OCI-LY3 (cell line): ENCODE measurements around the gene NLRX1.
"Not testable (repeated sequence)": the region's sequence is repeated elsewhere in the genome, so short reads cannot be mapped to it uniquely, and the experiment has no call there.

Experiments used
- H2AFZ ChIP-seq: fragments of 200-600, 300-600 bp; shearing (Covaris generic); 2 replicates; pipeline ENCODE4 v1.6.0; 2014; ENCODE audit warnings: antibody characterized with exemption, low read depth, low read length
- H3K27ac ChIP-seq: fragments of 200-600, 300-600 bp; sonication (generic); 2 replicates; pipeline ENCODE4 v1.5.1; 2014; ENCODE audit warnings: mild to moderate bottlenecking, low read length, moderate library complexity, mixed read lengths
- H3K27me3 ChIP-seq: fragments of 200-600, 300-600 bp; sonication (generic); 2 replicates; pipeline ENCODE4 v1.6.1; 2014; ENCODE audit warnings: low read depth, low read length, mixed read lengths
- H3K36me3 ChIP-seq: fragments of 200-600, 300-600 bp; sonication (generic); replicated peaks from 2 replicates; pipeline ENCODE3; 2014; ENCODE audit warnings: low read depth, low read length, mixed read lengths
- H3K4me1 ChIP-seq: fragments of 300-600, 200-600 bp; sonication (generic); 2 replicates; pipeline ENCODE4 v1.6.1; 2014; ENCODE audit warnings: low read length, mixed read lengths
- H3K4me2 ChIP-seq: fragments of 200-600, 300-600 bp; sonication (generic); 2 replicates; pipeline ENCODE4 v1.6.1; 2014; ENCODE audit warnings: low read length, mixed read lengths
- H3K4me3 ChIP-seq: fragments of 300-600, 200-600 bp; sonication (generic); 2 replicates; pipeline ENCODE4 v1.5.1; 2014; ENCODE audit warnings: antibody characterized with exemption, mild to moderate bottlenecking, low read length, moderate library complexity
- H3K79me2 ChIP-seq: fragments of 300-600, 200-600 bp; shearing (Covaris generic); 2 replicates; pipeline ENCODE4 v1.6.1; 2014; ENCODE audit warnings: mild to moderate bottlenecking, low read length, mixed read lengths
- H3K9ac ChIP-seq: fragments of 300-600, 200-600 bp; shearing (Covaris generic); 2 replicates; pipeline ENCODE4 v1.6.0; 2014; ENCODE audit warnings: mild to moderate bottlenecking, low read length, moderate library complexity
- H3K9me3 ChIP-seq: fragments of 200-600, 300-600 bp; shearing (Covaris generic); 2 replicates; pipeline ENCODE4 v1.6.1; 2014; ENCODE audit warnings: low read length, mixed read lengths; ENCODE audit not compliant: insufficient read depth
- H4K20me1 ChIP-seq: fragments of 200-600, 300-600 bp; sonication (generic); 2 replicates; pipeline ENCODE4 v1.6.1; 2016; ENCODE audit warnings: low read length, mixed read lengths; ENCODE audit not compliant: insufficient read depth
- CTCF ChIP-seq: fragments of 200-600, 300-600 bp; sonication (generic); IDR thresholded peaks from 2 replicates; pipeline ENCODE4 v1.5.1; 2014; ENCODE audit warnings: antibody characterized with exemption, low read length, low read depth
- EZH2phosphoT487 ChIP-seq: fragments of 200-600 bp; shearing (Covaris generic); IDR thresholded peaks from 2 replicates; pipeline ENCODE4 v1.6.1; 2018; ENCODE audit warnings: antibody characterized with exemption, mixed run types, low read depth

NLRX1 gene

DNA sequence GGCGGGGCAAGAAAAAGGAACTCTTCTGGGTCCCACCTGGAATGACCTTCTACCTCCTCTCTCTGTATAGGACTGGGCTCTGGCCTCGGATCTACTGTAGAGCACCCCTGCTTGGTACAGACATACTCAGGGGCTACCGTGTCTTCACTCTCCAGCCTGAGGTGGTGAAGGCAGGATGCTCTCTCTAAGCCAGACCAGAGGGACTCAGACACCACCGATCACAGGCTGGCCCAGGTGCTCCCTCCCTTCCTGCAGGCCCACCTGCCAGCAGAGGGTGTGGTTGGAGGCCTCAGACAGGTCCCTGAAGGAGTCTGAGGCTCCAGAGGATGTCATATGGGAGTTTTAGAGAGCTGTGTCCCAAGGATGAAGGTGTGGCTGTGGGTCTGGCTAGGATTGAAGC is 20.9 kb downstream of the NLRX1 start:
- no peaks in the 10 kb centered on the region for H3K4me1 ChIP-seq
- H3K27me3 ChIP-seq = no peaks in the 10 kb centered on the region
- H3K36me3 ChIP-seq = peaks cover 3% of the 10 kb centered on the region
- no peak overlapping the region for H2AFZ ChIP-seq
- no peak overlapping the region for H3K27ac ChIP-seq
- no peak overlapping the region for H3K4me3 ChIP-seq
- H3K4me2 ChIP-seq = no peak overlapping the region
- H3K9me3 ChIP-seq = no peaks in the 10 kb centered on the region
- no peaks in the 10 kb centered on the region for H3K79me2 ChIP-seq
- H3K9ac ChIP-seq = no peak overlapping the region
- H4K20me1 ChIP-seq = no peaks in the 10 kb centered on the region
- TF ChIP-seq CTCF (no peak), EZH2phosphoT487 (no peak)

DNA sequence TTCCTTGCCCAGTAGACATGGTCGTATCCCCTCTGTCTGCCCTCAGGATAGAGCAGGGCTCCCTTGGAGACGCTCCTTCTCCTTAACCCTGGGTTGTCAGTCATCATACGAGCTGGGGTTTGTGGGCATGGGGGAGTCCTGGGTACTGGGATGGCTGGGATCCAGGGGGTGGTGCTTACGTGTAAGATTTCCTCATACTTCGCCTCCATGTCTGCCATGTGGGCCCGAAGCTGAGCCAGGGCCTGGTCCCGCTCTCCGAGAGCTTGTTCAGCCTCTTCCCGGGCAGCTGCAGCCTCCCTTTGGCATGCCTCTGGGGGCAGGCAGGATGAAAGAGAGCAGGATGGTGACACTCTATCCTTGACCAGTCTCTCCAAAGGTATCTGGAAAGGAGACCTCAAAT is 22.0 kb downstream of the NLRX1 start:
- H4K20me1 ChIP-seq = no peaks in the 10 kb centered on the region
- H3K27me3 ChIP-seq = no peaks in the 10 kb centered on the region
- no peak overlapping the region for H2AFZ ChIP-seq
- no peaks in the 10 kb centered on the region for H3K9me3 ChIP-seq
- no peak overlapping the region for H3K4me2 ChIP-seq
- H3K9ac ChIP-seq = no peak overlapping the region
- H3K4me3 ChIP-seq = no peak overlapping the region
- no peak overlapping the region for H3K27ac ChIP-seq
- no peaks in the 10 kb centered on the region for H3K79me2 ChIP-seq
- H3K4me1 ChIP-seq = no peaks in the 10 kb centered on the region
- no peak for TF ChIP-seq CTCF
- TF ChIP-seq EZH2phosphoT487 = no peak
- no peaks in the 10 kb centered on the region for H3K36me3 ChIP-seq

GRCh38 chr11:119191265-119191664 is 22.7 kb downstream of the NLRX1 start:
- H4K20me1 ChIP-seq, H3K4me2 ChIP-seq, H3K9me3 ChIP-seq: not testable (repeated sequence)

DNA sequence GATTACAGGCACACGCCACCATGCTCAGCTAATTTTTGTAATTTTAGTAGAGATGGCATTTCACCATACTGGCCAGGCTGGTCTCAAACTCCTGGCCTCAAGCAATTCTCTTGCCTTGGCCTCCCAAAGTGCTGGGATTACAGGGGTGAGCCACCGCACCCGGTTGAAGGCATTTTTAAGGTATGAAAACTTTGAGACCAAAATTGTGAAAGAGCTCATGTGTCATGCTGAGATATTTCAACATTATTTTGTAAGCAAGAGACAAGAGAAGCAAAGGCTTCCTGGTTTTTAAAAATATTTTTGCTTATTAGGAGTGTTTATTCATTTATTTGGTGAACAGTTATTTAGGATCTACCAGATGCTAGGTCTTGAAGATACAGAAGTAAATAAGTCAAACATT is 23.6 kb downstream of the NLRX1 start:
- Histone ChIP-seq H3K4me1 (peaks cover 4% of the 10 kb centered on the region; the same call in 1 of the 2 replicates), H3K9ac (no peak overlapping the region), H4K20me1 (no peaks in the 10 kb centered on the region), H2AFZ (no peak overlapping the region), H3K27ac (no peak overlapping the region), H3K79me2 (no peaks in the 10 kb centered on the region), H3K9me3 (no peaks in the 10 kb centered on the region), H3K4me3 (no peak overlapping the region), H3K27me3 (no peaks in the 10 kb centered on the region), H3K4me2 (no peak overlapping the region), H3K36me3 (no peaks in the 10 kb centered on the region)
- TF ChIP-seq EZH2phosphoT487 (no peak), CTCF (no peak)

More at GRCh38 chr11:119191265-119191664, 22.7 kb downstream of the NLRX1 start:
- H3K4me3 ChIP-seq, H3K27ac ChIP-seq, H3K36me3 ChIP-seq, H3K9ac ChIP-seq, H3K4me1 ChIP-seq, H3K79me2 ChIP-seq, H2AFZ ChIP-seq, H3K27me3 ChIP-seq: not testable (repeated sequence)

- H3K4me2 ChIP-seq = no peak overlapping the region
- H3K36me3 ChIP-seq = no peaks in the 10 kb centered on the region
- H3K79me2 ChIP-seq = no peaks in the 10 kb centered on the region
- no peak overlapping the region for H3K4me3 ChIP-seq
- H3K9ac ChIP-seq = no peak overlapping the region
- H3K4me1 ChIP-seq = peaks cover 4% of the 10 kb centered on the region; the same call in 1 of the 2 replicates
- no peak for TF ChIP-seq EZH2phosphoT487
- TF ChIP-seq CTCF = no peak
- no peaks in the 10 kb centered on the region for H3K27me3 ChIP-seq
- no peak overlapping the region for H2AFZ ChIP-seq
- no peaks in the 10 kb centered on the region for H4K20me1 ChIP-seq
- no peaks in the 10 kb centered on the region for H3K9me3 ChIP-seq
- no peak overlapping the region for H3K27ac ChIP-seq
These were observed 24.5 kb downstream of the NLRX1 start for GRCh38 chr11:119193001-119193400.
